ENCODE data around the gene SLC25A11.

- TF ChIP-seq REST (IDR thresholded peaks at IDR 0.05; ENCODE audit: insufficient read depth in 1 of 2, low read depth in 2 of 2, low read length in 2 of 2): no peak
- TF ChIP-seq TAF1 (IDR thresholded peaks at IDR 0.05; ENCODE audit: borderline replicate concordance, insufficient read depth, low read length): no peak
- no peak for TF ChIP-seq POLR2AphosphoS5 (IDR thresholded peaks at IDR 0.05; ENCODE audit: low read depth, low read length)
Observed at GRCh38 chr17:4928881-4929280, 11.0 kb downstream of the SLC25A11 start.
